ENCODE results near the gene RCAN2.

GRCh38 chr6:46376562-46377061 lies 114.6 kb downstream of the RCAN2 start:
- TF ChIP-seq CTCF (IDR thresholded peaks at IDR 0.05) (no peak), POLR2A (IDR thresholded peaks at IDR 0.05) (no peak), EP300 (IDR thresholded peaks at IDR 0.05) (no peak)

All from gastroesophageal sphincter (tissue), 3 donors.